PC-3 (cell line): ENCODE results near the gene TOP3A. TPM values are rescaled to one million over a fixed set of nuclear protein-coding genes. Genes with fewer than 3 reads are reported as not detected.

ENCODE experiments used
- ATAC-seq: fragments of 200-7000 bp; cut with Tn5 transposase; 2 replicates; pipeline ENCODE4 v1.9.1; 2020; ENCODE audit warnings: mild to moderate bottlenecking, moderate library complexity
- BruUV-seq: library from RNA; stranded (reverse); fragments of 400-500 nt; replicated peaks from 2 replicates; lab custom pipeline; 2021; lab: Mats Ljungman, UMichigan
- CTCF ChIA-PET: fragments of 300-600 bp; sonication (Branson Sonifier 250); formaldehyde crosslinking; loops from one replicate; lab custom pipeline; 2022; ENCODE audit warnings: antibody characterized with exemption; lab: Charles Lee
- POLR2A ChIA-PET: fragments of 300-600 bp; sonication (Branson Sonifier 250); formaldehyde crosslinking; loops from one replicate; lab custom pipeline; 2022; ENCODE audit warnings: antibody characterized with exemption; ENCODE audit not compliant: unreplicated experiment; lab: Charles Lee
- DNase-seq: peaks from one replicate; pipeline ENCODE4 v3.0.0-alpha.2; 2015
- H2AFZ ChIP-seq: fragments of 300-600 bp; sonication (generic); 2 replicates; pipeline ENCODE4 v1.6.0; 2016; ENCODE audit warnings: antibody characterized with exemption, low read length
- H3F3A ChIP-seq: fragments of 300-600 bp; sonication (generic); one replicate; pipeline ENCODE4 v1.6.0; 2017; ENCODE audit warnings: antibody characterized with exemption, low read length, control low read depth, mild to moderate bottlenecking; ENCODE audit not compliant: unreplicated experiment
- H3K27ac ChIP-seq: fragments of 300-600 bp; sonication (generic); 2 replicates; pipeline ENCODE4 v1.5.1; 2016; ENCODE audit warnings: mild to moderate bottlenecking, low read length
- H3K27me3 ChIP-seq: fragments of 300-600 bp; sonication (generic); 2 replicates; pipeline ENCODE4 v1.6.1; 2016; ENCODE audit warnings: low read length, mixed read lengths
- H3K36me3 ChIP-seq: fragments of 300-600 bp; sonication (generic); 2 replicates; pipeline ENCODE4 v1.6.1; 2016; ENCODE audit warnings: low read depth, mixed run types, low read length, mixed read lengths
- H3K4me1 ChIP-seq: fragments of 300-600 bp; sonication (generic); 2 replicates; pipeline ENCODE4 v1.5.1; 2016; ENCODE audit warnings: low read length; ENCODE audit not compliant: insufficient read depth
- H3K4me2 ChIP-seq: fragments of 300-600 bp; sonication (generic); 2 replicates; pipeline ENCODE4 v1.6.0; 2016; ENCODE audit warnings: low read length
- H3K4me3 ChIP-seq: fragments of 300-600 bp; sonication (generic); 2 replicates; pipeline ENCODE4 v1.5.1; 2016; ENCODE audit warnings: mild to moderate bottlenecking, low read length, mixed read lengths
- H3K79me2 ChIP-seq: fragments of 300-600 bp; sonication (generic); 2 replicates; pipeline ENCODE4 v1.6.1; 2017; ENCODE audit warnings: low read length, mixed read lengths
- H3K9ac ChIP-seq: fragments of 300-600 bp; sonication (generic); 2 replicates; pipeline ENCODE4 v1.6.0; 2016; ENCODE audit warnings: mild to moderate bottlenecking, low read length
- H3K9me2 ChIP-seq: fragments of 300-600 bp; sonication (generic); replicated peaks from 2 replicates; pipeline ENCODE4 v1.6.1; 2016; ENCODE audit warnings: mixed run types, low read length, mixed read lengths
- H3K9me3 ChIP-seq: fragments of 300-600 bp; sonication (generic); 2 replicates; pipeline ENCODE4 v1.6.1; 2016; ENCODE audit warnings: low read length, mixed read lengths
- H4K20me1 ChIP-seq: fragments of 300-600 bp; sonication (generic); 2 replicates; pipeline ENCODE4 v1.6.1; 2016; ENCODE audit warnings: low read length, mixed read lengths
- CTCF ChIP-seq: fragments of 300-600 bp; sonication (generic); conservative IDR thresholded peaks from 2 replicates; pipeline ENCODE4 v1.5.1; 2017; ENCODE audit warnings: antibody characterized with exemption, low read depth, mild to moderate bottlenecking, low read length
- EZH2 ChIP-seq: fragments of 300-600 bp; sonication (generic); IDR thresholded peaks from one replicate; pipeline ENCODE4 v1.6.1; 2017; ENCODE audit warnings: antibody characterized with exemption, mild to moderate bottlenecking, low read length; ENCODE audit not compliant: unreplicated experiment
- EZH2phosphoT487 ChIP-seq: fragments of 300-600 bp; sonication (generic); IDR thresholded peaks from 2 replicates; pipeline ENCODE4 v1.6.1; 2018; ENCODE audit warnings: mild to moderate bottlenecking, antibody characterized with exemption, low read length, borderline replicate concordance
- intact Hi-C: fragments of 100-400 bp; cut with micrococcal nuclease; formaldehyde crosslinking; loops from 2 replicates; pipeline ENCODE4 v1.9.0; 2023
- total RNA-seq: library from RNA; depleted of rRNA; stranded (reverse); fragments of >200 nt; gene quantifications from 2 replicates; pipeline ENCODE4 v1.2.3, GENCODE V29; 2014

The TOP3A gene
- total RNA-seq, 1 experiment from 2014 or later = 46.8 TPM

GRCh38 chr17:18326039-18326438, 11.2 kb upstream of the TOP3A start:
- ChIA-PET CTCF (no interaction called here), POLR2A (no interaction called here)
- BruUV-seq = no TSS peak
- H3K27me3 ChIP-seq = no peaks in the 10 kb centered on the region
- H3F3A ChIP-seq = no peaks in the 10 kb centered on the region
- H4K20me1 ChIP-seq = no peaks in the 10 kb centered on the region
- intact Hi-C loops = no loop called here
- H3K4me2 ChIP-seq = no peak overlapping the region
- peaks cover 34% of the 10 kb centered on the region for H3K36me3 ChIP-seq
- H2AFZ ChIP-seq = no peak overlapping the region
- H3K4me3 ChIP-seq = no peak overlapping the region
- TF ChIP-seq EZH2phosphoT487 = no peak
- no peak for TF ChIP-seq EZH2
- no peak for TF ChIP-seq CTCF
- H3K79me2 ChIP-seq = peaks cover 8% of the 10 kb centered on the region
- H3K4me1 ChIP-seq = no peaks in the 10 kb centered on the region
- no peak overlapping the region for H3K9ac ChIP-seq
- ATAC-seq (no peak), DNase-seq (no peak)
- H3K9me3 ChIP-seq = no peaks in the 10 kb centered on the region
- no peak overlapping the region for H3K27ac ChIP-seq
- no peaks in the 10 kb centered on the region for H3K9me2 ChIP-seq

GRCh38 chr17:18324140-18325050, 9.6 kb upstream of the TOP3A start:
- H3K9me3 ChIP-seq = no peaks in the 10 kb centered on the region
- POLR2A ChIA-PET = interaction anchor here (0.7 kb wide), 1 partner anchor 10 kb away, joined by 3 read pairs; the partner anchor contains the start of gene TOP3A
- DNase-seq = no peak
- H3K9ac ChIP-seq = no peak overlapping the region
- TF ChIP-seq CTCF = no peak
- no peak for TF ChIP-seq EZH2
- TF ChIP-seq EZH2phosphoT487 = no peak
- H3K27ac ChIP-seq = no peak overlapping the region
- H3K4me1 ChIP-seq = peaks cover 8% of the 10 kb centered on the region; the same call in 1 of the 2 replicates
- no peak overlapping the region for H3K4me3 ChIP-seq
- peaks cover under 1% of the 10 kb centered on the region; the same call in 1 of the 2 replicates for H4K20me1 ChIP-seq
- peaks cover 23% of the 10 kb centered on the region for H3K79me2 ChIP-seq
- CTCF ChIA-PET = interaction anchor here (0.6 kb wide), 1 partner anchor 218 kb away, joined by 3 read pairs; no protein-coding TSS in a partner anchor
- intact Hi-C loops = no loop called here
- H2AFZ ChIP-seq = no peak overlapping the region
- BruUV-seq = no TSS peak
- H3F3A ChIP-seq = no peaks in the 10 kb centered on the region
- H3K36me3 ChIP-seq = peaks cover 29% of the 10 kb centered on the region
- H3K27me3 ChIP-seq = no peaks in the 10 kb centered on the region
- H3K9me2 ChIP-seq = no peaks in the 10 kb centered on the region
- no peak overlapping the region for H3K4me2 ChIP-seq
- no peak for ATAC-seq
